Measurements from ENCODE around the gene CALM1.

- TF ChIP-seq CTCF (IDR thresholded peaks at IDR 0.05; ENCODE audit: low read length) (no peak), EZH2 (IDR thresholded peaks at IDR 0.05; ENCODE audit: borderline replicate concordance, low read length) (no peak)
Observed at GRCh38 chr14:90429236-90429635, 32.4 kb downstream of the CALM1 start.
